HUDEP-2 (cell line): ENCODE measurements around the gene PNO1.
"Not testable (repeated sequence)": the region's sequence is repeated elsewhere in the genome, so short reads cannot be mapped to it uniquely, and the experiment has no call there.

Experiments used
- DNase-seq, 76 experiments: peaks; one replicate each; lab custom pipeline; 2025; ENCODE audit not compliant: unreplicated experiment in 76 of 76; lab: John Stamatoyannopoulos, UW

PNO1 gene

DNA sequence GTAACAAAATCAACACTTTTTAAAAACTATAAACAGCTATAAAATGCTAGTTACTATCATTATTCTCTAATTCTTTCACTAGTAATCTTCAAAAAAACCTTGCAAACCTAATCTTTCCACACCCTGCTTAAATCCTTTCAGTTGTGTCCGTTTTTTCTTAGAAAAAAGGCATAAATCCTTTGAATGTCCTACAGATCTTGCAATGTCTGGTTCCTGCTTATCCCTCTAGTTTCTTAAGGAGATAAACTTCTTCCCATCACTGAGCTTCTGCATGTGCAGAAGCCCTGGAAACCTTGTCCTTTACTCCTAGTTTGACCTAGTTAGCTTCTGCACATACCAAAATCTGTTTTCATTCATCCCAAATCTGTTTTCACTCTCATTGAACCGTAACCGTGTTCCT is 1.3 kb upstream of the PNO1 start:
- no peak for DNase-seq

DNA sequence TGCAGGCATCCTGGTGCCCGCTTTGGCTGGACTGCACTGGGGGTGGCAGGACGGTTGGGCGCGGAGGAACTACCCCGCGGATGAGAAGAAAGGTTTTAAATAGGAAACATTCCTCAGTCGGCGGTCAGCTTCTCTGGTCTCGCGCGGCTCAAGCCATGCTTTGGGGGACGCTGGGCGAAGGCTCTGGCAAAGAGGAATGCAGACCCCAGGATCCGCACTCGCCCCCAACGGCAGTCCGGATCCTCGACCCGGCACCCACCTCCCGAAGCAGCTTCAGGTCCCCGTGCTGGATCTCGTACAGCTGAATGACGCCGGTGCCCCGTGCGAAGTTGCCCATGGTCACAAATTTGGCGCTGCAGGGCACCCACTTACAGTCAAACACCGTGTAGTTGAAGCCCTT is 686 bp upstream of the PNO1 start:
- DNase-seq = peak in 3 of 76 experiments; percentile 38 to 47 (median 42)

DNA sequence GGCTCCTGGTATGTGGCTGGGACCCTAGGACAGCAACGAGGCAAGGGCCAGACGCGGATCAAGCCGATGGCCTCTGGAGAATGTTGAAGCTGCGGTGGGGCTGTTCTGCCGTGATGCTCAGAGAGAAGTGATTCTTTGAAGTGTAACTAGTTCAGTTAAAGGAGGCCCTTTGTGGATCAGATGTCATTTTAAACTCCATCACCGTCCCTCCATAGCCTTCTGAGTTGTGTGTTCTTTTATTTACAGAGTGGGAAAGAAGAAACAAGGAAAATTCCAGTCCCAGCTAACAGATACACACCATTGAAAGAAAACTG is 403 bp downstream of the PNO1 start:
- no peak for DNase-seq

DNA sequence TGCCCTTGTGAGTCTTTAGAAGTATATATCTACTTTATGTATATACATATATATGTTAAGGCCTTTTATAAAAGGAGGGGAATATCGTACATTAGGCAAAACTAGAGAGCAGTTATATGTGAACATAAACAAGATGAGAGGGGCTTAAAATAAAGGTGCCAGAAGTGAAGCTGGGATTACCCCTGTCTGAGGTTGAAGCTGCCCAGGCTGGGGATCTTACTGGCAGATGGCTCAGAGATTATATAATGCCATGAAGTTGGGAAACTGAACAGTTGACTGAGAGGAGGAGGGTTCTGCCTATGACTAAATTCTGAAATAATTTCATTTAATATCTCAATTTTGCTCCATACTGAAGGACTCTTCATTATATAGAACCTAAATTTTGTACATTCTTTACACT is 6.0 kb downstream of the PNO1 start:
- DNase-seq = no peak

DNA sequence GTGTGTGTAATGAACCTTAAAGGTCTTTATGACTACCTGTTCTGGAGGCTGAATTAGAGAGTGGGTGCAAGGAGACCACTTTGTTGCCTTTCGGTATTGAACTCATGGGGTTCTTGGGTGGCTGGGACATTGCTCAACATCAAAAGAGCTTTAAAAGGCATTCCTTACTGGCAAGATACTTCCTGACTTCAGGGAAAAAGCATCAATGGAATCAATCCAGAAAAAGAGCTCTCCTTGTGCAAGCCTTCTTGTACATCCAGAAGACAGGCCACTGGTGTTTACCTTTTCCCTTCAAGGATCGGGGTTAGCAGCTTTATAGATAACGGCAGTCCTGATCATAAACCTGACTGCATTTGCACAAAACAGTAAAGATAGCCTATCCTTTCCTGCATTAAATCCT is 9.5 kb downstream of the PNO1 start:
- DNase-seq = no peak

DNA sequence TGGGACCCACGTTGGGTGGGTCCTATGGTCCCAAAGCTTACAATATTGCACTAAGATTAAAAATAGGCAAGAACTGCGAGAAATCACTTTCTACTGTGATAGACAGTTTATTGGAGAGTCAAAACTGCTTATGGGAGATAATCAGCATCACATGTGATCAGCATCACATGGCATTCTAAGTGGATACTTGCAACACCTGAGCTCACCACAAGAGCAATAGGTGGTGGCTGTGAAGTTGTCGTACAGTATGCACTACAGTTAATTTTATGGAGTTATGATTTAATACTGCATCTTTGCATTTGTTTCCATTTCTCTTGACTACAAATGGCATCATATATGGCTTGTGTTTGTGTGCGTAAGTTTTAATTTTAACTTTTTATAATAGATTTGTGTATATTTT is 11.6 kb downstream of the PNO1 start:
- DNase-seq = no peak

DNA sequence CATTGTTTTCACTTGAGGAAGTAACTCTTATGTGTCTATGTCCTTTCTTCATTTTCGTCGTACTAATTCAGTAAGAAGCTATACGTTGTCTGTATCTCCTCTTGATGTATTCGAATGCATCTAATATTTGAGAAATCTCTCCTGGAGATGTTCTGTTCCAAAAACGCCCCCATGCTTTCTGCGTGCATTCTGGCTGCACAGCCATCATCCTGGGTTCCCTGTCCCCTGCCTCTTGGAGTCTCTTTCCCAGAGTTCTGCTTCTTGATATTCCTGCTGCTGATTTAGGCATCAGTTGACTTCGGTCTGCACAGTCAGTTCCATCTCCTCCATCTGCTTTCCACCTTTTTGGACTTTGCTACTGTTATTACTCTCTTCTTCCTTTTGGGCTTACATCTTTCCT is 13.5 kb downstream of the PNO1 start:
- no peak for DNase-seq

DNA sequence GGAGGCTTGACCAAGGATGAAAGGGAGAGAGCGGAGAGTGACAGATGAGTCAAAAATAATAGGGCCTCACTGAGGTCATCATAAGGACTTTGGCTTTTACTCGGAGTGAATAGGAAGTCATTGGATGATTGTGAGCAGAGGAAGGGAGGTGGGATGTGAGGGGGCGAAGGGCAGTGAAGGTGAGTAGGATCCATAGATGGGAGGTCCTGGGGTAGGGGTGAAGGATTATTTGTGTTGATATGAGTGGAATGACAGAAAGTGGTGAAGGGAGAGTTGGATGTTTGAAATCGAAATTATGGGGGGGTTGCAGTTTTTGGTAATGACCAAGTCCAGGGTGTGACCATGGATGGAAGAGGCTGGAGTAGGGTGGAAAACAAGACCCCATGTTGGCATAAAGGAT is 14.0 kb downstream of the PNO1 start:
- no peak for DNase-seq

DNA sequence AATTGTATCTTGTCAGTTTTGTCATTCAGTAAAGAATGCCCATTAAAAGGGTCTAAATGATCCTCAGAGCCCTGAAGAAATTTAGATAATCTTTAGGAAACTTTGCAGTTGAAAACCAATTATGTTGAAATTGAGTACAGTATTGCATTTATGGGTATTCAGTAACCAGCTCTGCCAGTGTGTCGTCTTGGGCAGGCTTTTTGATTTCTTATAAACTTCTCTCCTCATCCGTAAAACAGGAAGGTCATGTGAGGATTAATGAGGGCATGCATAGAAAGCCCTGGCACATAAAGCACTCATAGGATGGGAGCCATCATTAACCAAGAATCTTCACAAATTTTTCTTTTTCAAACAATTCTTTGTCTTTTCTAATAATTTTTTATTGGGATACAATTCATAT is 14.8 kb downstream of the PNO1 start:
- no peak for DNase-seq

DNA sequence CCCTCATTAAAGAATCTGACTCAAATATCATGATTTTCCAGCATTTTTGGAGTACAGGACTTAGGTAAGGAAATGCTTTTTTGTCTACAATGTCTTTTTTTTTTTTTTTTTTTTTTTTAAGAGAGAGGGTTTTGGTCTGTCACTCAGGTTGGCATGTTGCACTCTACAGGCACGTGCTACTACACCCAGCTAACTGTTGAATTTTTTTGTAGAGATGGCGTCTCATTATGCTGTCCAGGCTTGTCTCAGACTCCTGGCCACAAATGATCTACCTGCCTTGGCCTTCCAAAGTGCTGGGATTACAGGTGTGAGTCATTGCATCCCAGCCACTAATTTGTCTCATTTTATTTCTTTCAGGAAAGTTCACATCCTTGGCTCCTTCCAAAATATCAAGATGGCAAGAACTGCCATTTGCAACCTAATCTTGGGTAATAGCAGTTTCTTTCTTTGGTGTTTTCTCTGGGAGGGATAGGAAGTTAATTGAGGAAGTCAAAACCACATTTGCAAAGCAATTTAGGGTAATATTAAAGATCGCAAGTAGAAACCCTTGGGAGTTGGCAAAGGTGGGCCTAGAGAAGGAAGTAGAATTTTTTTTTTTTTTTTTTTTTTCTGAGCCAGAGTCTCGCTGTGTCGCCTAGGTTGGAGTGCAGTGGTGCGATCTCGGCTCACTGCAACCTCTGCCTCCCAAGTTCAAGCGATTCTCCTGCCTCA is 15.5 kb downstream of the PNO1 start:
- DNase-seq = no peak

DNA sequence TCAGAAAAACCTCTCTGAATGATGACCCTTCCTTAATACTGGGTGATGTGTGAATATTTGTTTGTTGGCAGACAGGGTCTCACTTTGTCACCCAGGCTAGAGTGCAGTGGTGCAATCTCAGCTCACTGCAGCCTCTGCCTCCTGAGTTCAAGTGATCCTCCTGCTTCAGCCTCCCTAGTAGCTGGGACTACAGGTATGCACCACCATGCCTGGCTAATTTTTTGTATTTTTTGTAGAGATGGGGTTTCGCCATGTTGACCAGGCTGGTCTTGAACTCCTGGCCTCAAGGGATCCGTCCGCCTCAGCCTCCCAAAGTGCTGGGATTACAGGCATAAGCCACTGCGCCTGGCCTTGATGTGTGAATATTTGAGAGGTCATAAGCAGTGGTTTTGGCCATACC is 17.5 kb downstream of the PNO1 start:
- not testable (repeated sequence) for DNase-seq

DNA sequence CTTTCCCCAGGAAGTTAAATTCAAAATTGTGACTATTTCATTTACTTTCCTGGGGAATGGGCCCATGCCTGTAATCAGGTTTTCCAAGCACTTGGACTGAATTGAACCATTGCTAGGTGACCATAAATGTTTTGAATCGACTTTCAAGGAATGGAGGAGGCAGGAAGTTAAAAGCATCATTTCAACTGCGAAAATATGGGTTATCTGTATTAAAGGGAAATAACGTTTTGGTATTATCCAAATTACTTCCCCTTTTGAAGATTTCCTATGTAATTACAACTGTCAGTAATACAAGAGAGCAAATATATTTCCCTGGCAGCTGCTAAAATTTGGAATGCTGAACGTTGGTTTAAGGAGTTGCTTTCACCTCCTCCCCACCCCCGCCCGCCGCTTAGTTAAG is 19.0 kb downstream of the PNO1 start:
- DNase-seq = no peak

DNA sequence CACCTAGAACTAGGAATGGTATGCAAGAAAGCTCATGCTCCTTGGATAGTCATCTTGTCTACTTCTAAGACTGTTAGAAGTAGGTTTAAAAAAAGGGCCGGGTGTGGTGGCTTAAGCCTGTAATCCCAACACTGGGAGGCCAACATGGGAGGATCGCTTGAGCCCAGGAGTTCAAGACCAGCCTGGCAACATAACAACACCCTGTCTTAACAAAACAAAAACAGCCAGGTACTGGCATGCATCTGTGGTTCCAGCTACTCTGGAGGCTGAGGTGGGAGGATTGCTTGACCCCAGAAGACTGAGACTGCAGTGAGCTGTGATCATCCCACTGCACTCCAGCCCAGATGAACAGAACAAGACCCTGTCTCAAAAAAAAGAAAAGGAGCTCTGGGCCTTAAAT is 19.9 kb downstream of the PNO1 start:
- no peak for DNase-seq

DNA sequence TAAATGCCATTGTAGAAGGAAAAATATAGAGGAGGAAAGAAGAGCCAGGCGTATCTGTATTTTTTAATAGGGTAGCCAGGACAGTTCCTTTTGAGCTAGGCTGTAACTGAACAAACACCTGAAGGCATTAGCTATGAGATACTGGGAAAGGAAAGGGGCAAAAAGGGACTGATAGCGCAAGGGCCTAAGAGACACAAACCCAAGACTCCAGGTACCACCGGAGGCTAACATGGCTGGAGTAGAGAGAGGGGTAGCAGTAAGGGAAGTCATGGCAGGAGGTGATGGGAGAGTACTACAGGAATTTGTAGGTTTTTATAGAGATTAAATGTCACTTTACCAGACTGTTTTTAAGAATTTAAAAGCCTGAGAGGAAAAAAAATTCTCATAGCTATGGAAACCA is 20.7 kb downstream of the PNO1 start:
- DNase-seq = no peak

DNA sequence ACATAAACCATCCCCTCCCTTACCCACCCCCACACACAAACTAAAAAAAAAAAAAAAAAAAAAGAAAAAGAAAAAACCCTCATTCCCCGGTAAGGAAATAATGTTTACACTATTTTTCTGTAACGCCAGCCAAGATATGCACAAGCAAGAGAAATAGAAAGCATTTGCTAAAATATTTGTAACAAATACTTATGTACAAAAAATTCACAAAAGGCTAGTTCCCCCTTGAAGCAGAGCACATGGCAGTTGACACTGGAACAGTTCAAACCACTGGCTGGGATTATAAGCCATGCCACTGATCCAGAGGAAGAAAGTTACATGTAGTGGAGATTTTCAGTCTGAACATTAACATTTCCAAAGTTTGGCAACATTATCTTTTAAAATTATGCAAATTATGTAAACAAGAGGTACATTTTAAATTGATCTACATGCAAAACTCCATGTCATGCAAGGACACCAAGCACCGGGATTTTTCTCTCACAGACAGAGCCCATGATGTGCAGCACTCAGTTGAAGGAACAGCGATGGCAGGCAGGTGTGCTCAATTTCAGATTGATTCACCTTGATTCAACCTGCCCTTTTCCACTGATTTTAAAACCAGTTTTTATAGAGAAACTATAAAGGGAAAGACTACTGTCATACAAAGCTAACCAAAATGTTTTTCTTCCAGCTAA is 21.4 kb downstream of the PNO1 start:
- DNase-seq = no peak

DNA sequence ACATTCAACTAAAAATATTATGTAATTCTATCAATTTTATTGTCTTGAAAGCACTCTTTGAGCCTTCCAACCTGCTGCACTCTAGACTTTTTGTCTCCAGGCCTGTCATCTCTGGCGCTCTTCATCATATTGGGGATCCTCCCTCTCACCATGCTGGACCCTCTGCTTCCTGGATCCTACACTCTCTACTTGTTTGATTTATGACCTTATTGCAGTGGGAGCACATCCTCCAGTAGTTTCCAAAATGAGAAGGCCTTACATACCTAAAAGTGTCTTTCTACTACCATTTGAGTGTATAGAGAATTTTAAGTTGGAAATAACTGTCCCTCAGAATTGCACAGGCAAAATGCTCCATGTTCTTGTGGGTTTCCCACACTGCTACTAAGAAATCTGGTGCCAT is 25.2 kb downstream of the PNO1 start:
- no peak for DNase-seq

DNA sequence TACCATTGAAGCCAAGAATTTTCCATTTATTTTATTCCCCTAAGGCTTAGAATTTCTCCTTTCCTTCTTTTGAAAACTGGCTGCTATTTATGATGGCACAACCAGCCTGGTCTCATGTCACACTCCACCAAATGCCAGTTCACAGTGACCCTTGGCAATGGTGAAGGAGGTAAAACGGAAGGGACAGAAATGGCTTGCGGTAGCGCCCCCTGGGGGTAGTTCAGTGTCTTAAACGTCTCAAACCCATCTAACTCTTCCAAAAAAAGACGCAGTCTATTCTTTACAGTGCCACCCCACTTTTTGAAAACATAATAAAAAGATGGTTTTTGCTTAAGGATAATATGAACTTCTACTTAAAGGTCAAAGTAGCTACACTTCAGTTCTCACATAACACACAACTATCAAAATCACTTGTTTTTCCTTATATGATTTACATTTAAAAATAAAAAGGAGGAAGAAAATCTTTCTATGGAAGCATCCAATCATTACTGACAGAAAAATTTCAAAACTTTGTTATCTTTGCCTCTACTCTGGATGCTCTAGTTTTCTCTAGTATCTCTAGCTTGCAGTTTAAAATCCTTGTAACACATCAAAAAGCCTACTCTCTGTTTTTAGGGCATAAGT is 28.0 kb downstream of the PNO1 start:
- peak in 66 of 76 experiments; percentile 3 to 71 (median 52) for DNase-seq

DNA sequence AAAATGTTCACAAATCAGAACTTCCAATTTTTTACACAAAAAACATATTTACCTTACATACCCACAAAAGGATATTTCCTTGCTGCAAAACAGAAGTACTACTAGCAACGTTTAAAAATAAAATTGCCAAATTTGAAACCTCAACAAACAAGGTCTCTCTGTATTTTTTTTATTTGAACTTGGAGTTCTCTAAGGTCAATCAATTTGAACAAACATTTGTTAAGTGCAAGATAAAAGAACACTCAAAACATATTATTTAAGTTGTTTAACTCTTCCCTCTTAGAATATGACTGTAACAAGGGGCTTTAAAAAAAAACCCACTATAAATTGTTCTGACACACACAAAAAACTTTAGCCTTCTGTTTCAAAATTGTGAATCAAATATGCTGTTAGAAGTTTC is 29.6 kb downstream of the PNO1 start:
- DNase-seq = no peak

DNA sequence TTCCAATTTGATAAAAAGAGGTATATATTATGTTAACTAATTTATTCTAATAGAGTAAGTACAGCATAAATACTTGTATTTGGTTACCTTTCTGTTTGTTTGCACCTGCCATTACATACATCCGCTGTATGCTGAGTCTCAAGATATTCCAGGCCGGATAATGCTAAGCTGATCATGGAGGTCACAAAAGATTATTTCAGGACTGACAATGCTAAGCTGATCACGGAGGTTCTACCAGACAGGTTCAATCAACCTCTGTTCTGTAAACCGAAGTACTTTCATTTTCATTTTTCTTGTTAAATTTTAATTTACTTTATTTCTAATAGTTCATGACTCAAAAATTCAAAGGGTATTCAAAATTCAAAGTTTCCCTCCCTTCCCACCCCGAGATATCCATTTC is 31.1 kb downstream of the PNO1 start:
- no peak for DNase-seq

DNA sequence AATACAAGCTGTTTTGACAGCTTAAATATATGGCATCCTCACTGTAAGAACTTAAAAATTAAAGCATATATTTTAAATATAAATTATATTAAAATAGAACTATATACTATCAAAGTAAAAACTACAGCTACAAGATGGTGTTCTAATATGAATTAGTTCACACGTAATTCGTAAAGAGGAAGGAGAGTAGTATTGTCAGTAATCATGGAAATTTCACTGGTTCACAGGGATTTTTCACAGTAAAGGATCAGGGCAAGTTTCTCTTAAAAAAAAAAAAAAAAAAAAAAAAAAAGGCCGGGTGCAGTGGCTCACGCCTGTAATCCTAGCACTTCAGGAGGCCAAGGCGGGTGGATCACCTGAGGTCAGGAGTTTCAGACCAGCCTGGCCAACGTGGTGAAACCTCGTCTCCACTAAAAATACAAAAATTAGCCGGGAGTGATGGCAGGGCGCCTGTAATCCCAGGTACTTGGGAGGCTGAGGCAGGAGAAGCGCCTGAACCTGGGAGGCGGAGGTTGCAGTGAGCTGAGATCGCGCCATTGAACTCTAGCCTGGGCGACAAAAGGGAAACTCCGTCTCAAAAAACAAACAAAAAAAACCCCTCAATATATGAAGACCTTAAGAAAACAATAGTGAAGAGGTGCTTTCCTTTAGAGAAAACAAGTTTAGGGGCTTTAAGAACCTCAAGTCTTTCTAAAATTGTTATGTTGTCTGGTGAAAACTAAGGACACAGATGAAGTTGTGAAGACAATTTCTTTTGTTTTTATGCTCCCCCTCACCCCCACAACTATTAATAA is 32.5 kb downstream of the PNO1 start:
- DNase-seq = no peak

DNA sequence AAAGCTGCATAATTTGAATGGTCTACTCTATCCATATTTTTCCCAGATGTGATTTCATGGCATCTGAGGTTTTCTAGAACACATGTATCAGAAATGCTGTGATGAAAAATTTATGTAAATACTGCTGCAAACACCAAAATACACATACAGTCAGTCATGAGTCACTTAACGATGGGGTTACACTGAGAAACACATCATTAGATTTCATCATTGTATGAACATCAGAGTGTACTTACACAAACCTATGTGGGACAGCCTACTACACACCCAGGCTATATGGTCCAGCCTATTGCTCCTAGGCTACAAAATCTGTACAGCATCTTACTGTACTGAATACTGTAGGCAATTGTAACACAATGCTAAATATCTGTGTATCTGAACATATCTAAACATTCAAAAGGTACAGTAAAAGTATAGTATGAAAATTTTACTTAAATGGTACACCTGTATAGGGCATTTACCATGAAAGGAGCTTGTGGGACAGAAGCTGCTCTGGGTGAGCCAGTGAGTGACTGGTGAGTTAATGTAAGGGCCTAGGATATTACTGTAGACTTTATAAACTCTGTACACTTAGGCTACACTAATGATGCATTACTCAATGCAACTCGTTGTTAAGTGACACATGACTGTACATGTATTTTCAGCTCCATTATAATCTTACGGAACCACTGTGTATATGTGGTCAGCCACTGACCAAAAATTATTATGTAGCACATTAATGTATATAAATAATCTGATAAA is 33.5 kb downstream of the PNO1 start:
- DNase-seq = no peak
